Neural crest cell (in vitro differentiated cells): Measurements from ENCODE around the gene PRDM16. TPM values are rescaled to one million over a fixed set of nuclear protein-coding genes. Genes with fewer than 3 reads are reported as not detected.
A peak's percentile ranks its signal among the peaks of the same experiment; 100 is the strongest.

ENCODE experiments used
- DNase-seq: peaks from one replicate; pipeline ENCODE4 v3.0.0; 2021; ENCODE audit warnings: low read depth, mixed read lengths, low spot score
- H3K27ac Mint-ChIP-seq: one replicate; pipeline ENCODE4 v1.8.0; 2021; ENCODE audit warnings: mild to moderate bottlenecking, mixed read lengths; ENCODE audit not compliant: unreplicated experiment
- H3K27me3 Mint-ChIP-seq: 2 replicates; pipeline ENCODE4 v1.8.0; 2021; ENCODE audit warnings: low read depth, mild to moderate bottlenecking, mixed read lengths
- H3K36me3 Mint-ChIP-seq: 2 replicates; pipeline ENCODE4 v1.8.0; 2021; ENCODE audit warnings: low read depth, mild to moderate bottlenecking, mixed read lengths
- H3K4me1 Mint-ChIP-seq: 2 replicates; pipeline ENCODE4 v1.8.0; 2021; ENCODE audit warnings: mixed read lengths
- H3K4me3 Mint-ChIP-seq: one replicate; pipeline ENCODE4 v1.8.0; 2021; ENCODE audit warnings: mild to moderate bottlenecking, mixed read lengths
- H3K9me3 Mint-ChIP-seq: 2 replicates; pipeline ENCODE4 v1.8.0; 2021; ENCODE audit warnings: mixed read lengths
- total RNA-seq: library from RNA; stranded (reverse); gene quantifications from 2 replicates; pipeline ENCODE4 v1.2.1, GENCODE V29; 2021
- TF ChIP-seq, protein P1 (sequence below): fragments of 200-600 bp; sonication (generic); conservative IDR thresholded peaks from 2 replicates; pipeline ENCODE4 v1.5.0; 2021; ENCODE audit warnings: antibody characterized with exemption, mild to moderate bottlenecking

Gene PRDM16
- total RNA-seq, 1 donor from 2014 or later, result 11.7 TPM

GRCh38 chr1:3453891-3454810 lies 385.1 kb downstream of the PRDM16 start, which contains the start of gene ARHGEF16:
Gene ARHGEF16, plus strand, starts transcription at chr1:3454665. Its CDS starts 8,420 bp downstream, at chr1:3463085.
- Mint-ChIP-seq H3K9me3 (no peaks in the 10 kb centered on the region), H3K27ac (no peak within 1 kb of the TSS), H3K27me3 (peaks cover 7% of the 10 kb centered on the region), H3K4me1 (peaks cover 31% of the 10 kb centered on the region), H3K4me3 (peak within 1 kb of the TSS; percentile 81), H3K36me3 (no peaks in the 10 kb centered on the region)
- peak; percentile 70 for DNase-seq
- TF ChIP-seq, protein P1, sequence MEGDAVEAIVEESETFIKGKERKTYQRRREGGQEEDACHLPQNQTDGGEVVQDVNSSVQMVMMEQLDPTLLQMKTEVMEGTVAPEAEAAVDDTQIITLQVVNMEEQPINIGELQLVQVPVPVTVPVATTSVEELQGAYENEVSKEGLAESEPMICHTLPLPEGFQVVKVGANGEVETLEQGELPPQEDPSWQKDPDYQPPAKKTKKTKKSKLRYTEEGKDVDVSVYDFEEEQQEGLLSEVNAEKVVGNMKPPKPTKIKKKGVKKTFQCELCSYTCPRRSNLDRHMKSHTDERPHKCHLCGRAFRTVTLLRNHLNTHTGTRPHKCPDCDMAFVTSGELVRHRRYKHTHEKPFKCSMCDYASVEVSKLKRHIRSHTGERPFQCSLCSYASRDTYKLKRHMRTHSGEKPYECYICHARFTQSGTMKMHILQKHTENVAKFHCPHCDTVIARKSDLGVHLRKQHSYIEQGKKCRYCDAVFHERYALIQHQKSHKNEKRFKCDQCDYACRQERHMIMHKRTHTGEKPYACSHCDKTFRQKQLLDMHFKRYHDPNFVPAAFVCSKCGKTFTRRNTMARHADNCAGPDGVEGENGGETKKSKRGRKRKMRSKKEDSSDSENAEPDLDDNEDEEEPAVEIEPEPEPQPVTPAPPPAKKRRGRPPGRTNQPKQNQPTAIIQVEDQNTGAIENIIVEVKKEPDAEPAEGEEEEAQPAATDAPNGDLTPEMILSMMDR, result peak; percentile 70

- DNase-seq, result peak; percentile 68
- Mint-ChIP-seq H3K27ac (no peak overlapping the region), H3K4me1 (peaks cover 37% of the 10 kb centered on the region), H3K36me3 (no peaks in the 10 kb centered on the region), H3K27me3 (peaks cover 3% of the 10 kb centered on the region), H3K9me3 (no peaks in the 10 kb centered on the region), H3K4me3 (peak overlapping the region; percentile 81)
- TF ChIP-seq, protein P1, result no peak
These were observed 386.0 kb downstream of the PRDM16 start for GRCh38 chr1:3454811-3455618.

- TF ChIP-seq, protein P1, result no peak
- no peak overlapping the region for H3K27ac Mint-ChIP-seq
These were observed 386.9 kb downstream of the PRDM16 start for GRCh38 chr1:3455670-3456448.

DNA sequence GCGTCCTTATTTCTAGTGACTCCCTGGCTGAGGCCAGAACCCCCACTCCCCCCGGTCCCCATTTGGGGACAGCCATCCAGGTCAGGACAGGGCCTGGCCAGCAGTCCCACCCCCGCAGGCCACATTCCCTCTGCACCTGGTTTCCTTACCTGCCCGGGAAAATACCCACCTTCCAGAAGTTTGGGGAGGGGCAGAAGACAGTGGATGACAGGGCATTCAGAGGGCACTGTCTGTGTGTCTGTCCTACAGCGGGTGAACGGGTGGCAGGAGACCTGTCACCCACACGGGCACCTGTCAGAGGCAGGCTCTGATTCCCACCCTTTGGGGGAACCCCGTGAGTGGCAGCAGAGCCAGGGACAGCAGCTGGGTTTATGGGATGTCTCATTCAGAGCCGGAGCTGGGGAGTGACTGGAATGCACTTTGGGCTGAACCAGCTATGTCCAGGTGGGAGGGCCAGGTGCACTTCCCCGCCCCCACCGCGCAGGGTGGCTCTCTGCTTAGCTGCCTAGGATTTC lies 387.5 kb downstream of the PRDM16 start:
- Mint-ChIP-seq H3K27me3 (no peaks in the 10 kb centered on the region), H3K4me1 (peaks cover 45% of the 10 kb centered on the region), H3K36me3 (no peaks in the 10 kb centered on the region), H3K4me3 (no peak overlapping the region), H3K27ac (no peak overlapping the region), H3K9me3 (no peaks in the 10 kb centered on the region)
- no peak for DNase-seq
- TF ChIP-seq, protein P1, result no peak

More at GRCh38 chr1:3455670-3456448, 386.9 kb downstream of the PRDM16 start:
- peaks cover 45% of the 10 kb centered on the region for H3K4me1 Mint-ChIP-seq
- H3K9me3 Mint-ChIP-seq, result no peaks in the 10 kb centered on the region
- H3K36me3 Mint-ChIP-seq, result no peaks in the 10 kb centered on the region
- H3K4me3 Mint-ChIP-seq, result no peak overlapping the region
- no peak for DNase-seq
- peaks cover 3% of the 10 kb centered on the region for H3K27me3 Mint-ChIP-seq
